ENCODE data around the gene FAM20C. TPM values are rescaled to one million over a fixed set of nuclear protein-coding genes. Genes with fewer than 3 reads are reported as not detected.
"Not testable (repeated sequence)": the region's sequence is repeated elsewhere in the genome, so short reads cannot be mapped to it uniquely, and the experiment has no call there.

The FAM20C gene
- total and polyA plus RNA-seq, 4 donors = 11.3 to 104 (median 57.5) TPM

DNA sequence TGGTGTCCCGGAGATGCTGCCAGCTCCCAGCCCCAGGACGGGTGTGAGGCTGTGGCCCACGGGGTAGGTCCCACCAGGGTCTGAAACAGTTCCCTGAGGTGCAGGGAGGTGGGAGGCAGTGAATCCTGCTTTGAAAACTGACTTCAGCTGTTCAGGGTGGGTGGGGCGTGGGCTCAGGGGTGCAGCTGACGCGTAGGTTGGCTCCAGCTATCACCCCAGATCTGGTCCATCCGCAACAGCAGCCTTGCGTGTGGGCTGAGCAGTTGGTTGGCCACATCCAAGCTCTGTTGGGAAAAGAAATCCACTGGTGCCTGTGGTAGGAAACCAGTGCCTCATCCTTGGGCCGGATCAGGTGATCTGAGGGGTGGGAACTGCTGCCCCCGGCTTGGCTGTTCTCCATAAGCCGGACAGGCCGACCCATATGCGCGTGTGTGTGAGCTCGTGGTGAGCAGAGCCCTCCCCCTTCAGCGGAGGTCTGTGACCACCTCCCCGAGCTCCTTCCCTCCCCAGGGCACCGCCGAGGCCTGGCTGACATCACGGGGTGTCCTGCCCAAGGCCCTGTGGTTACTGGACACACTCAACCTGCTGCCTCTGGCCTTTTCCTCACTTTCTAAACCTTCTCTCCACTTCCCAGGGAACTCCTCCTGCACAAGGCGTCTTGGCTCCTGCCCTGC is 15.4 kb upstream of the FAM20C start:
- H3K9me3 ChIP-seq (ENCODE audit: control insufficient read depth, low read length) = no peaks in the 10 kb centered on the region
- H3K4me1 ChIP-seq (ENCODE audit: control insufficient read depth in 1 of 2, insufficient read depth in 2 of 2, low read length in 2 of 2) = no peaks in the 10 kb centered on the region
- no peaks in the 10 kb centered on the region for H3K36me3 ChIP-seq (ENCODE audit: control insufficient read depth in 1 of 2, insufficient read depth in 2 of 2, low read length in 1 of 2)
- intact Hi-C loops (cut with DNase I) = no loop called here
- ATAC-seq (ENCODE audit: low FRiP score) = no peak
- DNase-seq = no peak
- H3K27me3 ChIP-seq (ENCODE audit: control insufficient read depth in 1 of 2, insufficient read depth in 2 of 2, low read length in 1 of 2) = no peaks in the 10 kb centered on the region
- H3K27ac ChIP-seq (ENCODE audit: low read depth in 1 of 2, low read length in 2 of 2) = no peak overlapping the region
- H3K4me3 ChIP-seq (ENCODE audit: low read length in 2 of 2) = no peak overlapping the region
- WGBS, 2 donors = 84 to 91% methylated on average over 21 of the region's 21 CpGs

DNA sequence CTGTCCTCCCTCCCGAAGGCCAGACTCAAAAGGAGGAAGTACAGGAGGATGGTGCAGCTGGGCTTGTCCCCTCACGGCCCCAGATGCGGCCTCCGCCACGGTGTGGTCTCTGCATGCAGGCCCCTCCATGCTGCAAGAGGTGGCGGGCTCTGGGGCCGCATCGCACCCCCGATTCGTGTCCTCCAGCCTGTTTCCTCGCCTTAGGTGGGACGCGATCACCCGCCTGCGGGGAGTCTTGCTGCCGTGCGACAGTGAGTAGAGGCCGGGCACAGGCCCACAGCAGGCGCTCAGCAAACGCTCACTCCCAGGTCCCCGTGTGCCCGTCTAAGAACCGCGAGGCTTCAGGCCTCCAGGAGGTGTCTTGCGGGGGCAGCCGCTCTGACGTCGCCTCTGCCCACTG is 13.9 kb upstream of the FAM20C start:
- Histone ChIP-seq H3K36me3 (ENCODE audit: control insufficient read depth in 1 of 2, insufficient read depth in 2 of 2, low read length in 1 of 2) (no peaks in the 10 kb centered on the region), H3K27me3 (ENCODE audit: control insufficient read depth in 1 of 2, insufficient read depth in 2 of 2, low read length in 1 of 2) (no peaks in the 10 kb centered on the region), H3K27ac (ENCODE audit: low read depth in 1 of 2, low read length in 2 of 2) (no peak overlapping the region), H3K4me3 (ENCODE audit: low read length in 2 of 2) (no peak overlapping the region), H3K4me1 (ENCODE audit: control insufficient read depth in 1 of 2, insufficient read depth in 2 of 2, low read length in 2 of 2) (no peaks in the 10 kb centered on the region), H3K9me3 (ENCODE audit: control insufficient read depth, low read length) (no peaks in the 10 kb centered on the region)
- intact Hi-C loops (cut with DNase I) = no loop called here
- no peak for ATAC-seq (ENCODE audit: low FRiP score)
- DNase-seq = no peak
- WGBS, 2 donors = 86 to 97% methylated on average over 28 of the region's 28 CpGs

DNA sequence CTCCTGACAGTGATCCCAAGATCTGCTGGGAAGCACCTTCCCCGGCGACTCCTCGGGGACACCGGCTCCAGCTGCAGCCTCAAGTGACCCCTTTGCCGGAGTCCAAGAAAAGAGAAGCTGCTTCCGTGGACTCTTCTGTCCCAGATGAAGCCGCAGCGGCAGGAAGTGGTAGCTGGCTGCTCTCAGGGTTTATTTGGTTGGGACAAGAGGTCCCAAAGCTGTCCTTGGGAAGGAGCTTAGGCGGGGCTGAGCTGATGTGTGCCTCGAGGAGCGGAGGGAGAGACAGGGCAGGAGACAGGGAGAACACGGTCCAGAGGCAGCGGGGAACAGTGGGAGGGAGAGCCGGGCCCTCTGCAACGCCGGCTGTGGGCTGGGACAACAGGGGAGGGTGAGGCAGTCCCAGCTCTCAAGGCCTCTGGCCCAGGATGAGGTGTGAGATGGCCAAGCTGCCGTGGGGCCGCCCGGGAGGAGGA is 13.1 kb upstream of the FAM20C start:
- no peak overlapping the region for H3K27ac ChIP-seq (ENCODE audit: low read depth in 1 of 2, low read length in 2 of 2)
- H3K4me1 ChIP-seq (ENCODE audit: control insufficient read depth in 1 of 2, insufficient read depth in 2 of 2, low read length in 2 of 2) = no peaks in the 10 kb centered on the region
- WGBS, 2 donors = 83 to 89% methylated on average over 19 of the region's 19 CpGs
- H3K4me3 ChIP-seq (ENCODE audit: low read length in 2 of 2) = no peak overlapping the region
- no peaks in the 10 kb centered on the region for H3K27me3 ChIP-seq (ENCODE audit: control insufficient read depth in 1 of 2, insufficient read depth in 2 of 2, low read length in 1 of 2)
- no peaks in the 10 kb centered on the region for H3K36me3 ChIP-seq (ENCODE audit: control insufficient read depth in 1 of 2, insufficient read depth in 2 of 2, low read length in 1 of 2)
- intact Hi-C loops (cut with DNase I) = no loop called here
- no peak for DNase-seq
- ATAC-seq (ENCODE audit: low FRiP score) = no peak
- no peaks in the 10 kb centered on the region for H3K9me3 ChIP-seq (ENCODE audit: control insufficient read depth, low read length)

DNA sequence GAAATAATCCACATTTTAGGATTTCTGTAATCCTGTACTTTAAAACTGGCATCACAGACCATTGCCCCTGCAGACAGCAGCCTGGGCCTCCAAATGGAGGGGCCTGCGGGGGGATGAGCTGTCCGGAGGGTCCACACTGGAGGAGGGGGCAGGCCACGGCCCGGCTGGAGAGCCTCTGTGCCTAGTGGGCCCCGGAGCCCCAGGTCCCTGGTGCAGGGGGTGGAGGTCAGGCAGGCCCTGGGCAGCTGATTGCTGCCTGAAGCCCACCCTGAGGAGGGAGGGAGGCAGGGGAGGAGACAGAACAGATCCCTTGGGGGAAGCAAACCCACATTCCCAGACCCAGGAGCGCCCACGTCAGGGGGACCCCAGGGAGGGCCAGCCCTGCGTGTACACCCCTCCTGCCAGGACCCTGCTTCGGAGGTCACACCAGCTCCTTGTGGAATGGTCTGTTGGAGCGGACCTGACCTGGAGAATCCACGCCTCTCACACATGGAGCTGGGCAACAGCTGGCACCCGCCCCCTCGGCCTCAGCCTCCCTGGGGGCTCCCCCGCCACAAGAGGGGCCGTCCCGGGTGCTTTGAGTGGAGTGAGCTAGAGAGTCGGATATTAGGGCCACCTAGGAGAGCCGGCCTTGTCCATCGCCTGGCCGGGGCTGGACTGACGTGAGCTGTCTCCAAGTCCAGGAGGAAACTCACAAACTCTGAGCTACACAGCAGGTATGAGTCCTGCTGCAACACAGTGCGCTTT is 12.2 kb upstream of the FAM20C start:
- DNase-seq = no peak
- H3K9me3 ChIP-seq (ENCODE audit: control insufficient read depth, low read length) = no peaks in the 10 kb centered on the region
- 89 to 94% methylated on average over 21 to 22 of the region's 22 CpGs for WGBS, 2 donors
- H3K27ac ChIP-seq (ENCODE audit: low read depth in 1 of 2, low read length in 2 of 2) = no peak overlapping the region
- H3K4me1 ChIP-seq (ENCODE audit: control insufficient read depth in 1 of 2, insufficient read depth in 2 of 2, low read length in 2 of 2) = no peaks in the 10 kb centered on the region
- no peak for ATAC-seq (ENCODE audit: low FRiP score)
- H3K36me3 ChIP-seq (ENCODE audit: control insufficient read depth in 1 of 2, insufficient read depth in 2 of 2, low read length in 1 of 2) = no peaks in the 10 kb centered on the region
- H3K27me3 ChIP-seq (ENCODE audit: control insufficient read depth in 1 of 2, insufficient read depth in 2 of 2, low read length in 1 of 2) = no peaks in the 10 kb centered on the region
- intact Hi-C loops (cut with DNase I) = no loop called here
- H3K4me3 ChIP-seq (ENCODE audit: low read length in 2 of 2) = no peak overlapping the region

DNA sequence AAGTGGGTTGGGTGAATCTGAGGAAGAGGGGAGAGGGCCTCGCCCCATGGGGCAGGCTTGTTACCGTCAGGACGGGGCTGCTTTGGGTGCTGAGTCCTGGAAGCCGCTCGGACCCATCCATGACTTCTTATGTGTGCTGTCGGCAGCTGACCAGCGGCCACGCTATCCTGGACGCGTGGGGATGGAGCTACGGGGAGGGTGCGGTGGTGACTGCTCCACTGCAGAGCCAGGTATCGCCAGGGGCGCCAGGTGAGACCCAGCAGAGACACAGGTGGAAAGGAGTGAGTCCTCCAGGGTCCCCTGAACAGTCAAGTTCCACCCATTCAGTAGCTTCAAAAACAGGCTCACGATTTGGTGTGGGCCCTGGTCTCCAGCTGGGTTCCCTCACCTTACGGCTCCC is 10.6 kb upstream of the FAM20C start:
- Histone ChIP-seq H3K27me3 (ENCODE audit: control insufficient read depth in 1 of 2, insufficient read depth in 2 of 2, low read length in 1 of 2) (no peaks in the 10 kb centered on the region), H3K36me3 (ENCODE audit: control insufficient read depth in 1 of 2, insufficient read depth in 2 of 2, low read length in 1 of 2) (no peaks in the 10 kb centered on the region), H3K27ac (ENCODE audit: low read depth in 1 of 2, low read length in 2 of 2) (no peak overlapping the region), H3K9me3 (ENCODE audit: control insufficient read depth, low read length) (no peaks in the 10 kb centered on the region), H3K4me3 (ENCODE audit: low read length in 2 of 2) (no peak overlapping the region), H3K4me1 (ENCODE audit: control insufficient read depth in 1 of 2, insufficient read depth in 2 of 2, low read length in 2 of 2) (no peaks in the 10 kb centered on the region)
- 95 to 96% methylated on average over 16 of the region's 16 CpGs for WGBS, 2 donors
- DNase-seq (no peak), ATAC-seq (ENCODE audit: low FRiP score) (no peak)
- intact Hi-C loops (cut with DNase I) = no loop called here

DNA sequence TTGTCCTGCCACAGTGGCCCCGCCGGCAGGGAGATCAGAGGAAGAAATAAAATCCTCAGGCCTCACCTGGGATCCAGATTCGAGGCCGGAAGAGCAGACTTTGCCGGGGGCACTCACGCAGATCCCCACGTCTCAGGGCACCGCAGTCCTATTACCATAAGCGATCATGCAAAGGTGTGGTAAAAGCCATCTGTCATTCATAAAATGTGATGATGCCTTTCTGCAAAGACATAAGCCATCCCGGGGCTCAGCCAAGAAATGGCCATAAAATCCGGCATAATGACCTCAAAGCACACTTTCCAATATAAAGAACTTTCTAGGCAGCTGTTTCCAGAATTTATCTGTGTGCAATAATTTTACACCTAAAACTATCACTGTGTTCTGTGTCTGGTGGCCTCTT is 9.9 kb upstream of the FAM20C start:
- ATAC-seq (ENCODE audit: low FRiP score); H3K4me1 ChIP-seq (ENCODE audit: control insufficient read depth in 1 of 2, insufficient read depth in 2 of 2, low read length in 2 of 2); H3K27ac ChIP-seq (ENCODE audit: low read depth in 1 of 2, low read length in 2 of 2); intact Hi-C loops (cut with DNase I); H3K9me3 ChIP-seq (ENCODE audit: control insufficient read depth, low read length); H3K4me3 ChIP-seq (ENCODE audit: low read length in 2 of 2); DNase-seq; H3K27me3 ChIP-seq (ENCODE audit: control insufficient read depth in 1 of 2, insufficient read depth in 2 of 2, low read length in 1 of 2); H3K36me3 ChIP-seq (ENCODE audit: control insufficient read depth in 1 of 2, insufficient read depth in 2 of 2, low read length in 1 of 2): not testable (repeated sequence)
- WGBS, 2 donors = 88 to 89% methylated on average over 2 to 3 of the region's 11 CpGs

DNA sequence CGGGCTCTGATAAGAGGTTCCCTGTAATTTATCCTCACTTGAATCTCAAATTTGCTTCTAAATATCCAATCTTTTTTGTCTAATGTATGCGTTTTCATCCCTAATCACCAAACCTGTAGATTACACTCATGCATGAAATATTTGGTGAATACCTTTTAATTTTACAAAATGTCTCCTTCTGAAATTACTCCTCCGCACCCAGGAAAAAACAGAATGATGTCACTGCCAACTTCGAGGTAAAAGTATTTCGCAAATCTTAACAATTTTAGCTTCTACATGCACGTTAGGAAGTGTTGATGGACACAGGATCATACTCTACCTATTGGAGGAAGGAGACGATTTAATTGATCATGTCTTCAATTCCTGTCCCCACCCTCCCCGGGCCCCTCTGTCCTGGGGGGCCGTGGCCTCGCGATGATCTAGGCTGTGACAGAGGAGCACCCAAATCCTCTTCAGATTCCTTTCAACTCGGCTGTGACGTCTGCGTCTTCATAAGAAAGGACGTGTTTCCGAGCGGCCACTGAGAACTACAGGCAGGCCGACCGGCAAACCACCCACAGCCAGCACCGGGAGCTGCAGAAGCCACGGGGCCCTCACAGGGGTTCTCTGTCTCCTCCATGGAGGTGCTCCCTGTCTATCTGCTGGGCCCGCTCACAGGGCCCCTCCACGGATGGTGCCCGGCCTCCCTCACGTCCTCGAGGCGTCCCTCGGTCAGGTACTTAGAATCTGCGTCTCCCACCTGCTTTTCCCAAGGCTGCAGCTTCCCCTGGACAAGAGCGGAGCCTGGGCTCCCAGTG is 8.7 kb upstream of the FAM20C start:
- 87 to 90% methylated on average over 30 of the region's 30 CpGs for WGBS, 2 donors
- no peaks in the 10 kb centered on the region for H3K27me3 ChIP-seq (ENCODE audit: control insufficient read depth in 1 of 2, insufficient read depth in 2 of 2, low read length in 1 of 2)
- no peaks in the 10 kb centered on the region for H3K36me3 ChIP-seq (ENCODE audit: control insufficient read depth in 1 of 2, insufficient read depth in 2 of 2, low read length in 1 of 2)
- no peaks in the 10 kb centered on the region for H3K4me1 ChIP-seq (ENCODE audit: control insufficient read depth in 1 of 2, insufficient read depth in 2 of 2, low read length in 2 of 2)
- intact Hi-C loops (cut with DNase I) = no loop called here
- ATAC-seq (ENCODE audit: low FRiP score) (no peak), DNase-seq (no peak)
- H3K9me3 ChIP-seq (ENCODE audit: control insufficient read depth, low read length) = no peaks in the 10 kb centered on the region
- no peak overlapping the region for H3K27ac ChIP-seq (ENCODE audit: low read depth in 1 of 2, low read length in 2 of 2)
- no peak overlapping the region for H3K4me3 ChIP-seq (ENCODE audit: low read length in 2 of 2)

DNA sequence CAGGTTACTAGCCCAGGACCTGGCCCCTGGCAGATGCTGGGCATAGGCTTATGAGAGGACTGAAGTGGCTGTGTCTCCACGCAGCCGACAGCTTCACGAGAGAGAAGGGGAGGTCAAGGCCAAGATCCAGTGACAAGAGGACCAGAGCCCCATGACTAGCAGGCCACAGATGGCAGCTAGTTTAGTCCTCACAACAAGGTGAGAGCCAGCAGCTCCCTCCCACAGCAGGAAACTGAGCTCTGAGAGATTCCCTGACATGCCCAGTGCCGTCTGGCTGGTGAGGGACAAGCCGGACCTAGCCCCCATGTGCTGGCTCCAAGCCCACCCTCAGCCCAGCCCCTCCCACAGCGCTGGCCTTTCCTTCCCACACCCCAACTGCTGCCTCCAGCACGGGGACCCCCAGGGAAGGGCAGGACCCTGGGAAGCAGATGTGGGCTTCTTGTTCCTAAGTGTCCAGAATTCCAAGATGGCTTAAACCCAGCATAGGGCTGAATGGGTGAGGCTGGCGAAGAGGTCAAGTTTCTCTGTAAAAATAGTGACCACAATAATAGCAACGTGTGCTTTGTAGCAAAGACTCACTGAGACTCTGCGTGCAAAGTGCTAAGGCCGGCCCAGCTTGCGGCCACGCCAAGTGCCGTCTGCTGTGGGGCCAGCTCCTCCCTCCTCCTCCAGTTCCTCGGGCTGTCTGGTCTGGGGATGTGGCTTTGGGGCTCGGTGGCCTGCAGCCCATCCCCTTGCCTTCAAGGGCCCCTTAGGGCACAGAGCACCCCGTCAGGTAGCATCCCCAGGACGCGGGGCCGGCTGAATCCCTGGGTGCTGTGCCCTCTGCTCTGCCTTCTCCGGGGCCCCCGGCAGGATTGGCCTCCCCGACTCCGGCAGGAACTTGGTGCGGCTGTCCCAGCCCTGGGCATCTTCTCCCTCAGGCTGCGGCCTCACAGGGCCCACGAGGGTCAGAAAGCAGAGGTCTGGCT is 7.8 kb upstream of the FAM20C start:
- no peaks in the 10 kb centered on the region for H3K36me3 ChIP-seq (ENCODE audit: control insufficient read depth in 1 of 2, insufficient read depth in 2 of 2, low read length in 1 of 2)
- no peaks in the 10 kb centered on the region for H3K27me3 ChIP-seq (ENCODE audit: control insufficient read depth in 1 of 2, insufficient read depth in 2 of 2, low read length in 1 of 2)
- ATAC-seq (ENCODE audit: low FRiP score) (peak; percentile 2), DNase-seq (no peak)
- H3K4me3 ChIP-seq (ENCODE audit: low read length in 2 of 2) = no peak overlapping the region
- no peak overlapping the region for H3K27ac ChIP-seq (ENCODE audit: low read depth in 1 of 2, low read length in 2 of 2)
- 65 to 68% methylated on average over 27 of the region's 27 CpGs for WGBS, 2 donors
- intact Hi-C loops (cut with DNase I) = loop anchor here in 1 of 2 donors (5.0 kb wide), 1 partner anchor 32 kb away; no protein-coding TSS in a partner anchor
- H3K4me1 ChIP-seq (ENCODE audit: control insufficient read depth in 1 of 2, insufficient read depth in 2 of 2, low read length in 2 of 2) = no peaks in the 10 kb centered on the region
- H3K9me3 ChIP-seq (ENCODE audit: control insufficient read depth, low read length) = no peaks in the 10 kb centered on the region

Measured in aorta (tissue), 5 donors.